B cell (primary cell): ENCODE data around the gene RHBDF1. TPM values are rescaled to one million over a fixed set of nuclear protein-coding genes. Genes with fewer than 3 reads are reported as not detected.

Source experiments
- ATAC-seq: fragments of 200-7000 bp; cut with Tn5 transposase; one replicate; pipeline ENCODE4 v1.10.0; 2021; ENCODE audit warnings: low read depth, mild to moderate bottlenecking, moderate number of reproducible peaks, moderate library complexity
- CTCF ChIA-PET: fragments of 350-600 bp; sonication (Branson Sonifier 250); formaldehyde crosslinking; loops from one replicate; lab custom pipeline; 2021; ENCODE audit warnings: antibody characterized with exemption, inconsistent platforms; lab: Charles Lee
- POLR2A ChIA-PET: fragments of 350-600 bp; sonication (Branson Sonifier 250); formaldehyde crosslinking; loops from one replicate; lab custom pipeline; 2021; ENCODE audit warnings: antibody characterized with exemption; lab: Charles Lee
- DNase-seq: peaks from one replicate; pipeline ENCODE4 v3.0.0; 2013
- H2AFZ ChIP-seq: 2 replicates; pipeline ENCODE4 v1.6.1; 2012; ENCODE audit warnings: mild to moderate bottlenecking, low read depth, low read length; ENCODE audit not compliant: insufficient read depth, poor library complexity, severe bottlenecking
- H3K27ac ChIP-seq, 2 donors: 1 replicate in 1 of 2; 2 replicates in 1 of 2; pipeline ENCODE4 v1.5.1; 2012 to 2013; ENCODE audit warnings: low read length in 2 of 2, mild to moderate bottlenecking in 2 of 2, moderate library complexity in 1 of 2
- H3K27me3 ChIP-seq, 4 experiments: fragments of 200-600 bp in 1 of 4; sonication (generic) in 1 of 4; replicated peaks in 1 of 4; 1 replicate in 2 of 4; 2 replicates in 2 of 4; pipeline versions ENCODE4 v1.6.1 to v1.7.0; 2013 to 2016; ENCODE audit warnings: low read length in 3 of 4, mild to moderate bottlenecking in 2 of 4, mixed read lengths in 1 of 4, moderate library complexity in 1 of 4; ENCODE audit not compliant: insufficient read depth in 4 of 4, control insufficient read depth in 3 of 4; ENCODE audit errors: control extremely low read depth in 1 of 4
- H3K36me3 ChIP-seq, 2 experiments: replicated peaks in 1 of 2; 1 replicate in 1 of 2; 2 replicates in 1 of 2; pipeline versions ENCODE4 v1.6.1 to v1.7.1; 2013; ENCODE audit warnings: low read length in 1 of 2; ENCODE audit not compliant: insufficient read depth in 2 of 2, control insufficient read depth in 1 of 2; ENCODE audit errors: control extremely low read depth in 1 of 2, extremely low read depth in 1 of 2
- H3K4me1 ChIP-seq, 2 donors: fragments of 200-600 bp in 1 of 2; sonication (generic) in 1 of 2; 1 replicate in 1 of 2; 2 replicates in 1 of 2; pipeline versions ENCODE4 v1.5.1 to v1.6.1; 2013 to 2017; ENCODE audit warnings: low read length in 2 of 2; ENCODE audit not compliant: control insufficient read depth in 2 of 2, insufficient read depth in 2 of 2
- H3K4me2 ChIP-seq: replicated peaks from 2 replicates; pipeline ENCODE3; 2012; ENCODE audit warnings: mild to moderate bottlenecking, low read depth, low read length; ENCODE audit not compliant: poor library complexity, severe bottlenecking
- H3K4me3 ChIP-seq, 5 experiments: fragments of 200-600 bp in 1 of 5; sonication (generic) in 1 of 5; 1 replicate in 3 of 5; 2 replicates in 2 of 5; pipeline versions ENCODE4 v1.5.1 to v1.7.0; 2011 to 2016; ENCODE audit warnings: low read length in 4 of 5, mild to moderate bottlenecking in 4 of 5, low read depth in 2 of 5, control low read depth in 1 of 5, moderate library complexity in 1 of 5; ENCODE audit not compliant: insufficient read depth in 1 of 5; ENCODE audit errors: control extremely low read depth in 1 of 5, extremely low read depth in 1 of 5
- H3K79me2 ChIP-seq: fragments of 200-600 bp; sonication (generic); one replicate; pipeline ENCODE4 v1.6.0; 2016; ENCODE audit warnings: low read length; ENCODE audit not compliant: control insufficient read depth, insufficient read depth
- H3K9ac ChIP-seq: fragments of 200-600 bp; sonication (generic); 2 replicates; pipeline ENCODE4 v1.6.1; 2017; ENCODE audit warnings: mild to moderate bottlenecking, low read length, moderate library complexity
- H3K9me3 ChIP-seq, 3 donors: one replicate each; pipeline versions ENCODE4 v1.6.1 to v1.7.1; 2013; ENCODE audit warnings: low read length in 2 of 3; ENCODE audit not compliant: control insufficient read depth in 2 of 3, insufficient read depth in 1 of 3; ENCODE audit errors: control extremely low read depth in 1 of 3
- H4K20me1 ChIP-seq: 2 replicates; pipeline ENCODE4 v1.6.0; 2012; ENCODE audit warnings: mild to moderate bottlenecking, low read length; ENCODE audit not compliant: insufficient read depth, control insufficient read depth, poor library complexity, severe bottlenecking
- H3K27ac Mint-ChIP-seq: one replicate; pipeline ENCODE4 v1.8.0; 2021; ENCODE audit warnings: mixed read lengths
- H3K27me3 Mint-ChIP-seq: one replicate; pipeline ENCODE4 v1.8.0; 2021; ENCODE audit warnings: mixed read lengths
- H3K4me1 Mint-ChIP-seq: one replicate; pipeline ENCODE4 v1.8.0; 2021; ENCODE audit warnings: mixed read lengths
- H3K4me3 Mint-ChIP-seq: one replicate; pipeline ENCODE4 v1.8.0; 2021; ENCODE audit warnings: mixed read lengths
- H3K9me3 Mint-ChIP-seq: one replicate; pipeline ENCODE4 v1.8.0; 2022; ENCODE audit warnings: mixed read lengths; ENCODE audit not compliant: insufficient read depth
- EZH2 ChIP-seq: IDR thresholded peaks from 2 replicates; pipeline ENCODE4 v1.6.1; 2012; ENCODE audit warnings: borderline replicate concordance, low read depth, mild to moderate bottlenecking, moderate library complexity, low read length; ENCODE audit not compliant: insufficient read depth, poor library complexity, severe bottlenecking
- WGBS: methylation state at CpG from one replicate; pipeline ENCODE4 v1.1.5; 2013; ENCODE audit warnings: missing lambda C conversion rate; ENCODE audit not compliant: insufficient coverage; 5-methylcytosine and 5-hydroxymethylcytosine counted together
- intact Hi-C: fragments of 100-400 bp; cut with micrococcal nuclease; formaldehyde crosslinking; loops from one replicate; pipeline ENCODE4 v1.10.0; 2022
- polyA plus RNA-seq: library from polyadenylated mRNA; depleted of rRNA; stranded (reverse); fragments of >200 nt; gene quantifications from 2 replicates; pipeline ENCODE4 v1.2.3, GENCODE V29; 2012
- total RNA-seq, 2 donors: library from RNA; stranded (reverse); fragments of 120-200 nt in 1 of 2; gene quantifications; 1 replicate in 1 of 2; 2 replicates in 1 of 2; pipeline versions ENCODE4 v1.2.3 to v1.2.4, GENCODE V29; 2013 to 2022
- TF ChIP-seq, protein P1 (sequence below): fragments of 200-600 bp; IDR thresholded peaks from one replicate; pipeline ENCODE4 v1.8.0; 2022; ENCODE audit warnings: antibody characterized with exemption, mild to moderate bottlenecking

Gene RHBDF1
- total and polyA plus RNA-seq, 2 donors (not counting 1 experiment from before 2014, with no cell fraction given), result 0.42 to 0.76 TPM

- no peaks in the 10 kb centered on the region for H3K27me3 ChIP-seq
- Mint-ChIP-seq H3K4me3 (peak overlapping the region; percentile 92), H3K27ac (peak overlapping the region; percentile 94), H3K9me3 (no peaks in the 10 kb centered on the region), H3K27me3 (no peaks in the 10 kb centered on the region), H3K4me1 (peaks cover 71% of the 10 kb centered on the region)
- peak overlapping the region; percentile 89 for H3K4me2 ChIP-seq
- H3K36me3 ChIP-seq, result no peaks in the 10 kb centered on the region
- H3K79me2 ChIP-seq, result peaks cover 50% of the 10 kb centered on the region
- intact Hi-C loops, result no loop called here
- 86% methylated on average over 10 of the region's 11 CpGs for WGBS
- ATAC-seq (no peak), DNase-seq (no peak)
- peak overlapping the region; percentile 91 to 99 for H3K27ac ChIP-seq
- POLR2A ChIA-PET, result no interaction called here
- no peak for TF ChIP-seq EZH2
- TF ChIP-seq, protein P1, sequence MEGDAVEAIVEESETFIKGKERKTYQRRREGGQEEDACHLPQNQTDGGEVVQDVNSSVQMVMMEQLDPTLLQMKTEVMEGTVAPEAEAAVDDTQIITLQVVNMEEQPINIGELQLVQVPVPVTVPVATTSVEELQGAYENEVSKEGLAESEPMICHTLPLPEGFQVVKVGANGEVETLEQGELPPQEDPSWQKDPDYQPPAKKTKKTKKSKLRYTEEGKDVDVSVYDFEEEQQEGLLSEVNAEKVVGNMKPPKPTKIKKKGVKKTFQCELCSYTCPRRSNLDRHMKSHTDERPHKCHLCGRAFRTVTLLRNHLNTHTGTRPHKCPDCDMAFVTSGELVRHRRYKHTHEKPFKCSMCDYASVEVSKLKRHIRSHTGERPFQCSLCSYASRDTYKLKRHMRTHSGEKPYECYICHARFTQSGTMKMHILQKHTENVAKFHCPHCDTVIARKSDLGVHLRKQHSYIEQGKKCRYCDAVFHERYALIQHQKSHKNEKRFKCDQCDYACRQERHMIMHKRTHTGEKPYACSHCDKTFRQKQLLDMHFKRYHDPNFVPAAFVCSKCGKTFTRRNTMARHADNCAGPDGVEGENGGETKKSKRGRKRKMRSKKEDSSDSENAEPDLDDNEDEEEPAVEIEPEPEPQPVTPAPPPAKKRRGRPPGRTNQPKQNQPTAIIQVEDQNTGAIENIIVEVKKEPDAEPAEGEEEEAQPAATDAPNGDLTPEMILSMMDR, result no peak
- peaks cover 66 to 72% of the 10 kb centered on the region in 2 donors for H3K4me1 ChIP-seq
- H3K9ac ChIP-seq, result peak overlapping the region; percentile 73
- peak overlapping the region in 4 of 5 experiments; percentile 14 to 74 (median 69) for H3K4me3 ChIP-seq
- no peak overlapping the region for H2AFZ ChIP-seq
- no peaks in the 10 kb centered on the region for H3K9me3 ChIP-seq
- H4K20me1 ChIP-seq, result no peaks in the 10 kb centered on the region
- CTCF ChIA-PET, result interaction anchor here (1.4 to 1.9 kb wide), 3 partner anchors 18 to 71 kb away, joined by 5 to 8 read pairs (median 6); partner anchors contain the start of genes POLR3K and SNRNP25
Observed at GRCh38 chr16:35678-36305, 36.6 kb downstream of the RHBDF1 start.
